Stimulated activated CD8-positive, alpha-beta memory T cell treated with anti-CD3 and anti-CD28 coated beads, Interleukin-4, amount 100 ng/mL, for 1 hour (primary cell): ENCODE measurements around the gene HPS1.

Experiments
- DNase-seq, 2 donors: peaks; one replicate each; pipeline ENCODE4 v3.0.0-alpha.2; 2020; ENCODE audit warnings: low read depth in 2 of 2, low spot score in 1 of 2

Gene HPS1

GRCh38 chr10:98446661-98447221, at the start of gene HPS1:
HPS1 (minus strand) TSS chr10:98446935; CDS start chr10:98443240, 3,695 bp downstream.
- peak; percentile 41 to 61 for DNase-seq

- no peak for DNase-seq
These were observed 46.0 kb upstream of the HPS1 start for GRCh38 chr10:98492763-98493162.

- no peak for DNase-seq
These were observed 43.1 kb upstream of the HPS1 start for GRCh38 chr10:98489561-98490481.

GRCh38 chr10:98488669-98489430, 42.1 kb upstream of the HPS1 start:
- DNase-seq = no peak

GRCh38 chr10:98487649-98488048, 40.9 kb upstream of the HPS1 start:
- DNase-seq = no peak

- no peak for DNase-seq
These were observed 39.7 kb upstream of the HPS1 start for GRCh38 chr10:98486421-98486820.

GRCh38 chr10:98485959-98486358, 39.2 kb upstream of the HPS1 start:
- no peak for DNase-seq

- no peak for DNase-seq
These were observed 36.9 kb upstream of the HPS1 start for GRCh38 chr10:98483658-98484057.

GRCh38 chr10:98482096-98482495, 35.4 kb upstream of the HPS1 start:
- DNase-seq = no peak

- DNase-seq = no peak
These were observed 34.7 kb upstream of the HPS1 start for GRCh38 chr10:98481404-98481945.

GRCh38 chr10:98478430-98479222, 31.9 kb upstream of the HPS1 start:
- DNase-seq = no peak

GRCh38 chr10:98477861-98478260, 31.1 kb upstream of the HPS1 start:
- no peak for DNase-seq

- DNase-seq = no peak
These were observed 27.9 kb upstream of the HPS1 start for GRCh38 chr10:98474628-98475027.

GRCh38 chr10:98472196-98472595, 25.5 kb upstream of the HPS1 start:
- no peak for DNase-seq

GRCh38 chr10:98470850-98471249, 24.1 kb upstream of the HPS1 start:
- no peak for DNase-seq

- no peak for DNase-seq
These were observed 22.5 kb upstream of the HPS1 start for GRCh38 chr10:98469001-98469931.

- DNase-seq = peak in 1 of 2 donors; percentile 39
These were observed 21.0 kb upstream of the HPS1 start for GRCh38 chr10:98467506-98468318.

- no peak for DNase-seq
These were observed 20.2 kb upstream of the HPS1 start for GRCh38 chr10:98466861-98467505.
